Large intestine (tissue), 3 donors: ENCODE data around the gene AUTS2. TPM values are rescaled to one million over a fixed set of nuclear protein-coding genes. Genes with fewer than 3 reads are reported as not detected.

Experiments
- DNase-seq, 2 donors: peaks; one replicate each; pipeline versions ENCODE4 v3.0.0 to v3.0.0-alpha.2; 2013
- H3K27ac ChIP-seq: one replicate; pipeline ENCODE4 v1.5.1; 2013; ENCODE audit warnings: low read length
- H3K27me3 ChIP-seq: 2 replicates; pipeline ENCODE4 v1.6.1; 2013; ENCODE audit warnings: low read length; ENCODE audit not compliant: control insufficient read depth, insufficient read depth
- H3K36me3 ChIP-seq: 2 replicates; pipeline ENCODE4 v1.6.1; 2013; ENCODE audit warnings: low read length; ENCODE audit not compliant: control insufficient read depth, insufficient read depth
- H3K4me1 ChIP-seq: one replicate; pipeline ENCODE4 v1.6.1; 2013; ENCODE audit warnings: low read length; ENCODE audit not compliant: control insufficient read depth, insufficient read depth
- H3K4me3 ChIP-seq: one replicate; pipeline ENCODE4 v1.5.1; 2013; ENCODE audit warnings: low read length
- H3K9me3 ChIP-seq: one replicate; pipeline ENCODE4 v1.6.1; 2013; ENCODE audit warnings: mild to moderate bottlenecking, low read depth, low read length, moderate library complexity; ENCODE audit not compliant: control insufficient read depth
- WGBS: methylation state at CpG from one replicate; pipeline ENCODE4 v1.1.5; 2013; ENCODE audit warnings: low lambda C conversion rate; ENCODE audit not compliant: insufficient coverage; 5-methylcytosine and 5-hydroxymethylcytosine counted together
- polyA plus RNA-seq: library from polyadenylated mRNA; unstranded; fragments of 120-200 nt; gene quantifications from one replicate; pipeline ENCODE4 v1.2.1, GENCODE V29; 2013

AUTS2 gene
- polyA plus RNA-seq, 1 donor, result 51.3 TPM

DNA sequence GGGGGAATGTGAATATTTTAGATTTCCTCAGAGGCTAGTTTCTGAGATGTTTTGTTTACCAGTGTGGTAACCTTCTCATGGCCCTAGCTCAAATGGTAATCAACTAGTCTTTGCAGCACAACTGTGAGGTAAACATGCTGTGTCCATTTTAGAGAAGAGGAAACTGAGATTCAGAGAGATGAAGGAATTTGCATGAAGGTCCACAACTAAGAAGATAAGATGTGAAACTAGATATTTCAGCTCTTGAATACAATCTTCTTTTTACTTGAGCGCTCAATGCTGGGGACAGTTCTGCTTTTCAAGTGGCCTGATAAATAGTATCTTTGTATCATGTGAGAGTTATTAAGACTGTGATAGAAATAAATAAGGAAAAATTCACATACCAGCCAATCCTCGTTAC lies 245.4 kb downstream of the AUTS2 start:
- Histone ChIP-seq H3K9me3 (no peaks in the 10 kb centered on the region), H3K4me1 (no peaks in the 10 kb centered on the region), H3K27me3 (no peaks in the 10 kb centered on the region), H3K36me3 (no peaks in the 10 kb centered on the region), H3K4me3 (no peak overlapping the region), H3K27ac (no peak overlapping the region)
- 90% methylated on average over 2 of the region's 2 CpGs for WGBS
- DNase-seq, result no peak

DNA sequence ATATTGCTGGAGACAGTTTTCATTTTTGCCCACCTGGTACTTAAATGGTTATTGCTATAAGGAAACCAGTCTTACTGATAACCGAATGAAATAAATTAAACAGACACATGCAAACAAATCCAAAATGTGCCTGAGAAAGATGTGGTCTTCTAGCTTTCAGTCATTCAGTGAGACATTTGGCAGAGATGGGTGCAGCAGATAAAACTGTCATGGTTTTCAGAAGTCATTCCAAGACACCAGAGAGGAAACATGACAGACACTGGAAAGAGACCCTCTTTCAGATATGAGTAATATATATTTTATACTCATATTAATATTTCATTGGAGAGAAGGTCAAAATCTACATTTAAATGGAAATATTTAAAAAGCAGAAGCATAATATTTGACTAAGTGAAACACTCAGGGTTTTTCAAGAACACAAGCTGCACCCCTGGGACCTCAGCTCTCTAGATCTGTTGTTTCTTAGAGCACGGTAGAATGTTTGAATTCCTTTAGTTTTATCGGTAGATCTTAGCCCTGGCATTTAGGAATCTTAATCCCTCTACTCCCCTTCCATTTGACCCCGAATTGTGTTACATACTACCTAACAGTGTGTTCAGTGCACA lies 246.1 kb downstream of the AUTS2 start:
- no CpG with 5 or more reads among the region's 4 CpGs for WGBS
- H3K4me1 ChIP-seq, result no peaks in the 10 kb centered on the region

DNA sequence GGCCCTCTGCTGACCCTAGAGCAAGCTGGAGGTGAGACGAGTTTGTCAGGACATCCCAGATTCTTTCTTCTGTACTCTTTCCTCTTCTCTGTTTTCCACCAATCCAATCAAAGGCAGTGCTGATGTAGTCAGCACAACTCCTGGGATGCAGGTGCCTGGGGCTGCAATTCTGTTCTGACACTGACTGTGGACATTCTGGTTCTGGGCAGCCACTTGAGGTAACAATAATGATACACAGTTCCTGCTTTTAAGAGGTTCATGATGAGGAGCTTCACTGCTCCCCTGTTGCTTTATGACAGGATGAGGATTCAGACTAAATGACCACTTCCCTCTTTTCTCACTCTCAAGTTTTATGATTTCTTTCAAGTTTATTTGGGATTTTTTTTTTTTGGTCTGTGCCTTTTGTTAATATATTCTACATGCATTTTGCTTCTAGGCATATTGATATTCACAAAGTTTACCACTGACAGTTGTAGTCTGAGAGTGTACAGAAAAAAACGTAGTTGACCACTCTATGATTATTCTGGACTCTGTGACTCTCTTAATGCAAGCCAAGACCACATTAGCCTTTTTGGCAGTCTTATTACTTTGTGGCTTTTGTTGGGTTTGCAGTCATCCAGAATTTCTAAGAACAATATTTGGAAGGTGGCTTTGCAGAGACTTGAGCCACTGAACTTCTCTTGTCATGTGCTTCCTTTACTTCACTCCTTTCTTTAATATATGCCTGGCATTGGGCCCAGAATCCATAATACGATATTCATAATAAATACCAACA lies 247.6 kb downstream of the AUTS2 start:
- Histone ChIP-seq H3K9me3 (no peaks in the 10 kb centered on the region), H3K27me3 (no peaks in the 10 kb centered on the region), H3K4me1 (no peaks in the 10 kb centered on the region), H3K4me3 (no peak overlapping the region), H3K27ac (no peak overlapping the region), H3K36me3 (no peaks in the 10 kb centered on the region)
- no peak for DNase-seq
- WGBS, result 80% methylated on average over 1 of the region's 3 CpGs

More for the DNA sequence above, 246.1 kb downstream of the AUTS2 start:
- no peak overlapping the region for H3K4me3 ChIP-seq
- no peaks in the 10 kb centered on the region for H3K9me3 ChIP-seq
- H3K36me3 ChIP-seq, result no peaks in the 10 kb centered on the region
- H3K27ac ChIP-seq, result no peak overlapping the region
- H3K27me3 ChIP-seq, result no peaks in the 10 kb centered on the region
- DNase-seq, result no peak

DNA sequence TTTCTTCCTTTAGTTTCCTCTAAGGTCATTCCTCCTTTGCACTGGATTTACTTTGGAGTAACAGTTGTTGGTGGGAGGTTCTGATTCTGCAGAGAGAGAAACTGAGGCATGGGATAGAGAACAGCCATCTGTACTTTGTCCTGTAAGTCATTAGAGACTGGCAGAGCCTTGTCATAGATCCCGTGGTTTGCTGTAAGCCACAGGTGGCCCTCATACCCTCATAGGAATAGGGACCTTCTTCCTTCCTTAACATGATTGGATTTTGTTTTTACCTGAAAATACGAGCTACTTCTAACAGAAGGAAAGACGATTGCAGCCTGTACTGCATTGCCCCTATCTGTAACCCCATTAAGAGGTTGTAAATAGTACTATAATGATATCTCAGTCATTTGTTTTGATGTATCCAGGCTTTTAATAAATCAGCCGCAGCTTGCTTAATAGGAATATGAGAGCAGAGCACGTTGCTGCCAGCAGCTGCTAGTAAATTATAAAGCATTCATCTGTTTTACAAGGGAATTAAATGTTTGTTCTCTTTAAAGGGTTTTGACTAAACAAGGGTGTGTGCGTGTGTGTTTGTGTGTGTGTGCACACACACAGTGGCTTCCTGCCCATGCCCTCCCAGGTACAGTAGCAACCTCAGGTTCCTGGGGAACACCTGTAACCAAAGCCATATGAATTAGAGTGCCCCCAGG lies 249.8 kb downstream of the AUTS2 start:
- Histone ChIP-seq H3K4me3 (no peak overlapping the region), H3K9me3 (no peaks in the 10 kb centered on the region), H3K27me3 (no peaks in the 10 kb centered on the region), H3K27ac (no peak overlapping the region), H3K36me3 (no peaks in the 10 kb centered on the region), H3K4me1 (no peaks in the 10 kb centered on the region)
- WGBS, result 5% methylated on average over 3 of the region's 6 CpGs
- peak in 1 of 2 donors; percentile 33 for DNase-seq

DNA sequence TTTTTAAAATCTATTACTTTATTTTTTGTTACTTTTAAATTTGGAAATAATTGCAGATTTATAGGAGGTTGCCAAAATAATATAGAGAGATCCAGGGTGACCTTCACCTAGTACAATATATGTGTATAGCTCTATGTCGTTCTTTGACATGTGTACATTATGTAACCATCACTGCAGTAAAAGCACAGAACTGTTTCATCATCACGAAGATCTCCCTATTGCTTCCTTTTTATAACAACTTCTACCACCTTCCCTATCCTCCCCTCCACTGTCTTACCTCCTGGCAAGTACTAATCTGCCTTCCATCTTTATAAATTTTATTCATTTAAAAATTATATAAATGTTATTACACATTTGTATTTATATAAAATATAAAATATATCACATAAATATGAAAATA lies 251.0 kb downstream of the AUTS2 start:
- Histone ChIP-seq H3K4me1 (no peaks in the 10 kb centered on the region), H3K9me3 (no peaks in the 10 kb centered on the region), H3K27ac (no peak overlapping the region), H3K4me3 (no peak overlapping the region), H3K27me3 (no peaks in the 10 kb centered on the region), H3K36me3 (no peaks in the 10 kb centered on the region)
- no peak for DNase-seq
- no CpG with 5 or more reads among the region's 2 CpGs for WGBS

DNA sequence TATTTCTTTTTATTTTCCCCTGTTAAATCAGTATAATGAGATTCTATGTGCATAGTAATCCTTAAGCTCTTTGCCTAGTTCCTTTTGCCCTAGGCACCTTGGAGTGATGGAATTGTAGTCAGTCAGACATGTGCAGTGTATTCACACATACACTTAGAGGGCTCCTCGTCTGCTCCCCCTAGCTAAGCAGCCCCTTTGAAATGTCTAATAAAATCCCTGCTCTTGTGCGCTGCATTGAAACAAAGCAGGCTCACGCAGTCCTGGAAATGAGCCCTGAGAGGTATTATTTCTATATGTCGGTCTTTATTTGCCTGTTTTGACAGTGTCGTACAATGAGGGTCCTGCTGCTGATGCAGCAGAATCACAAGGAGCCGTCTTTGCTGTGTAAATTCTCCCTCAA lies 258.7 kb downstream of the AUTS2 start:
- Histone ChIP-seq H3K4me3 (no peak overlapping the region), H3K4me1 (no peaks in the 10 kb centered on the region), H3K27ac (no peak overlapping the region), H3K36me3 (no peaks in the 10 kb centered on the region), H3K9me3 (no peaks in the 10 kb centered on the region), H3K27me3 (peaks cover 11% of the 10 kb centered on the region)
- WGBS, result 100% methylated on average over 1 of the region's 6 CpGs
- no peak for DNase-seq

DNA sequence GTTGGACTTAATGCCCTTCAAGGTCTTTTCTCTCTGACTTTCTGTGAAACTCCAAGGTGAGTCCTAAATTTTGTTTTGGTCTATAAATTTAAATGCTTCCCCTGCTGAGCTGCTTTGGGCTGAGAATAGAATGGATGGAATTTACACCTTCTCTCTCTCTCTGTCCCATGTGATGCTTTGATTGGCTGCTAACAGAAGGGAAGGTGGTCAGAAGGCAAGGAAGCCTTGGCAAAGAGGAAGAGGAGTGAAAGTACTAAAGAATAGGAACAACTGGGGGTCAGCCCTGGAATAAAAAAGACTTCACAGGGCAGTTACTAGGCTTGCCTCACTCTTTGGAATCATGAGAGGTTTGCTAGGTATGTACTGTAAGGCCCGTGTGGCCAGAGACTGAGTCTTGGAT lies 260.2 kb downstream of the AUTS2 start:
- no peak for DNase-seq
- peaks cover 11% of the 10 kb centered on the region for H3K27me3 ChIP-seq
- no peaks in the 10 kb centered on the region for H3K4me1 ChIP-seq
- no CpG with 5 or more reads among the region's 1 CpG for WGBS
- H3K4me3 ChIP-seq, result no peak overlapping the region
- no peak overlapping the region for H3K27ac ChIP-seq
- H3K9me3 ChIP-seq, result no peaks in the 10 kb centered on the region
- H3K36me3 ChIP-seq, result no peaks in the 10 kb centered on the region

DNA sequence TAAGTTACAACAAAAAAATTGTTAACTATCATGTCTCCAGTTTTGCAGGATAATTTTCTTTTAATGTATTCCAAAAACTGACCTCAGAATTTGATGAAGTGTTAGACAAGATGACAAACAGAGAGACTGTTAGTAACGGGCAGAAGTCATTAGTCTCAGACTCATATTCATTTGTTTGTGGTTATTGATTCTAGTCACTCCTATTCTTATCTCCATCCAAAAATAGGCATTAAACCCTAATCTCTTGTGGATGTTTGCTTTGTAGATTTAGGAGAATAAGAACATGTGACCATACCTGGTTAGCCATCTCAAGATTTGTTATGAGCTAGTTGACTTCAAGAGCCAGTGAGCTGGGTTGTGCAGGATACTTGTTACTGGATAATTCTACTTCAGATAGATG lies 261.1 kb downstream of the AUTS2 start:
- Histone ChIP-seq H3K27me3 (peaks cover 13% of the 10 kb centered on the region), H3K4me3 (no peak overlapping the region), H3K27ac (no peak overlapping the region), H3K4me1 (no peaks in the 10 kb centered on the region), H3K36me3 (no peaks in the 10 kb centered on the region), H3K9me3 (no peaks in the 10 kb centered on the region)
- 83% methylated on average over 1 of the region's 1 CpG for WGBS
- no peak for DNase-seq

DNA sequence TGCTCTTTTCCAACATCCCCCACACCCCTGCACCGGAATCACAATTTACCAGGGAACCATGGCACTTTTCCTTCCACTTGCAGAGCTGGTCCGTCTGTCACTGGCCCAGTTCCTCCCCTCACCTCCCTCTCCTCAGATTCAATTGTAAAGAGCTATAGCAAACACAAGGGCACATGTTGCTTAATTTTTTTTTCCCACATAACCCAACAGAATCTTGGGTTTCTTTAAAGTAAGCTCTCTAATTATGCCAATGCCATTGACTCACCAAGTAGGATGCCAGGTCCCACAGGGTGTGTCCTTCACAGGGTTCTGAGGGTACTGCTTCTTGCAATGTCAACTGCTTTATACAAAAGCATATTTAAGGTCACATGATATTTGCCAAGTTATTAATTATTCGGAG lies 262.2 kb downstream of the AUTS2 start:
- H3K36me3 ChIP-seq, result no peaks in the 10 kb centered on the region
- peaks cover 13% of the 10 kb centered on the region for H3K27me3 ChIP-seq
- 100% methylated on average over 1 of the region's 3 CpGs for WGBS
- no peak overlapping the region for H3K27ac ChIP-seq
- H3K4me1 ChIP-seq, result no peaks in the 10 kb centered on the region
- no peaks in the 10 kb centered on the region for H3K9me3 ChIP-seq
- no peak overlapping the region for H3K4me3 ChIP-seq
- DNase-seq, result no peak

DNA sequence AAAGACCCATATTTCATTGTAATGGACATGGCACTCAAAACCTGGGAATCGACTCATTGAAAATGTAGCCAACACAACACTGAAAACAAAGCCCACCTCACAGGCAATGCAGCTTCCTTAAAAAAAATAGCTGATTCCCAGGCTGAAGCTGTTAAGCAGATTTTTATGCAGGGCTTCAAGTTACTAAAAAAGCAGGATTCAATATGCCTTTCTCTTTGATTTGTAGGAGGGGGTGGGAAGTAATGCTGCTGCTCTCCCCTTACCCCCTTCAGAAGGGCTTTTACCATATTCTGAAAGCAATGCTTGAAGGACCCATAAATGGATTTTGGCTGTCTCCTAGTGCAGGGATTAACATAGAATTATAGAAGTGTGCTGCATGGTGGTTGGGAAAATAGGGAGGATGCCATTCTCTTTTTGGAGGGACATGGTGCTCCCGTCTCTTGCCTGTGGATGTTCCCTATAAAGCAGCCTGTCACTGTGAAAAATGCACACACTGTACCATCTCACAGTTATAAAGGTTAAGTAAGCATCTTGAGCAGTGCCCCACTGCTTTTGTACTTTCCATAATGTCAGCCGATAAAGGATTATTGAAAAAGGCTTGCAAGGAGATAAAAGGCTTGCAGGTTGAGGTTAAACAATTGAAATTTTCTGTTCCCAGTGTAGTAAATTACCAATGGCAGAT lies 262.8 kb downstream of the AUTS2 start:
- Histone ChIP-seq H3K4me1 (no peaks in the 10 kb centered on the region), H3K27me3 (peaks cover 13% of the 10 kb centered on the region), H3K27ac (no peak overlapping the region), H3K9me3 (no peaks in the 10 kb centered on the region), H3K36me3 (no peaks in the 10 kb centered on the region), H3K4me3 (no peak overlapping the region)
- no CpG with 5 or more reads among the region's 3 CpGs for WGBS
- no peak for DNase-seq
